ENCODE measurements around the gene KAZALD1.
A peak's percentile ranks its signal among the peaks of the same experiment; 100 is the strongest.

Gene KAZALD1

GRCh38 chr10:101056365-101057151, 5.2 kb upstream of the KAZALD1 start:
- Histone ChIP-seq H2AFZ (ENCODE audit: insufficient read depth, low read length, poor library complexity) (no peak overlapping the region), H3K79me2 (ENCODE audit: control insufficient read depth, insufficient read depth, low read length, poor library complexity) (peaks cover 7% of the 10 kb centered on the region), H3K4ac (ENCODE audit: low read depth, low read length) (no peak overlapping the region), H3K9ac (ENCODE audit: low read length) (no peak overlapping the region), H2BK5ac (ENCODE audit: low read depth, low read length, poor library complexity) (no peak overlapping the region), H2BK120ac (ENCODE audit: insufficient read depth, low read length, poor library complexity) (no peak overlapping the region), H2AK5ac (ENCODE audit: low read length) (no peak overlapping the region), H4K8ac (ENCODE audit: low read depth, low read length) (no peak overlapping the region), H3K4me1 (ENCODE audit: control insufficient read depth in 1 of 2, insufficient read depth in 2 of 2, low read length in 2 of 2) (peaks cover 3 to 5% of the 10 kb centered on the region in 2 experiments), H3K27me3 (ENCODE audit: insufficient read depth, low read length) (no peaks in the 10 kb centered on the region), H2BK12ac (ENCODE audit: low read length) (no peak overlapping the region), H3K14ac (ENCODE audit: low read length) (no peak overlapping the region), H3K36me3 (ENCODE audit: control insufficient read depth in 1 of 2, insufficient read depth in 2 of 2, low read length in 2 of 2) (peaks cover 0 to 3% of the 10 kb centered on the region in 2 experiments), H3K23ac (ENCODE audit: low read length) (no peak overlapping the region), H3K79me1 (ENCODE audit: low read length) (peaks cover 13% of the 10 kb centered on the region), H4K91ac (ENCODE audit: low read depth, low read length) (no peak overlapping the region), H3K27ac (ENCODE audit: low read depth, low read length) (no peak overlapping the region), H3K4me3 (ENCODE audit: low read depth, low read length) (no peak overlapping the region), H3K4me2 (ENCODE audit: low read length) (no peak overlapping the region), H4K12ac (ENCODE audit: low read depth, low read length) (no peak overlapping the region), H3K18ac (ENCODE audit: low read length) (no peak overlapping the region), H3K9me3 (ENCODE audit: insufficient read depth, low read depth, low read length) (peaks cover 3% of the 10 kb centered on the region)
- no peak for DNase-seq
- WGBS (ENCODE audit: extremely low coverage, insufficient coverage, insufficient read length): no CpG with 5 or more reads among the region's 4 CpGs

GRCh38 chr10:101060036-101060950, 1.5 kb upstream of the KAZALD1 start:
- Histone ChIP-seq H3K79me1 (ENCODE audit: low read length) (peaks cover 14% of the 10 kb centered on the region), H2BK12ac (ENCODE audit: low read length) (peak overlapping the region; percentile 97), H3K14ac (ENCODE audit: low read length) (peak overlapping the region; percentile 100), H3K4ac (ENCODE audit: low read depth, low read length) (peak overlapping the region; percentile 99), H3K18ac (ENCODE audit: low read length) (peak overlapping the region; percentile 100), H3K4me3 (ENCODE audit: low read depth, low read length) (peak overlapping the region; percentile 89), H4K8ac (ENCODE audit: low read depth, low read length) (peak overlapping the region; percentile 100), H3K9ac (ENCODE audit: low read length) (peak overlapping the region; percentile 100), H3K9me3 (ENCODE audit: insufficient read depth, low read depth, low read length) (peaks cover 3% of the 10 kb centered on the region), H2BK120ac (ENCODE audit: insufficient read depth, low read length, poor library complexity) (peak overlapping the region; percentile 100), H3K36me3 (ENCODE audit: control insufficient read depth in 1 of 2, insufficient read depth in 2 of 2, low read length in 2 of 2) (peaks cover 0 to 3% of the 10 kb centered on the region in 2 experiments), H2BK5ac (ENCODE audit: low read depth, low read length, poor library complexity) (peak overlapping the region; percentile 100), H4K12ac (ENCODE audit: low read depth, low read length) (peak overlapping the region; percentile 100), H3K4me2 (ENCODE audit: low read length) (peak overlapping the region; percentile 99), H3K27ac (ENCODE audit: low read depth, low read length) (peak overlapping the region; percentile 99), H3K23ac (ENCODE audit: low read length) (no peak overlapping the region), H3K79me2 (ENCODE audit: control insufficient read depth, insufficient read depth, low read length, poor library complexity) (peaks cover 8% of the 10 kb centered on the region), H4K91ac (ENCODE audit: low read depth, low read length) (peak overlapping the region; percentile 100), H2AK5ac (ENCODE audit: low read length) (no peak overlapping the region), H3K27me3 (ENCODE audit: insufficient read depth, low read length) (peaks cover 26% of the 10 kb centered on the region), H2AFZ (ENCODE audit: insufficient read depth, low read length, poor library complexity) (peak overlapping the region; percentile 100), H3K4me1 (ENCODE audit: control insufficient read depth in 1 of 2, insufficient read depth in 2 of 2, low read length in 2 of 2) (peaks cover 22% of the 10 kb centered on the region in 2 experiments)
- no CpG with 5 or more reads among the region's 37 CpGs for WGBS (ENCODE audit: extremely low coverage, insufficient coverage, insufficient read length)
- peak; percentile 97 to 100 for DNase-seq

GRCh38 chr10:101060951-101061623, 702 bp upstream of the KAZALD1 start:
- peak overlapping the region; percentile 100 for H2BK5ac ChIP-seq (ENCODE audit: low read depth, low read length, poor library complexity)
- H2BK120ac ChIP-seq (ENCODE audit: insufficient read depth, low read length, poor library complexity): peak overlapping the region; percentile 100
- no CpG with 5 or more reads among the region's 67 CpGs for WGBS (ENCODE audit: extremely low coverage, insufficient coverage, insufficient read length)
- H2BK12ac ChIP-seq (ENCODE audit: low read length): peak overlapping the region; percentile 97
- peaks cover 3% of the 10 kb centered on the region for H3K9me3 ChIP-seq (ENCODE audit: insufficient read depth, low read depth, low read length)
- H3K4me1 ChIP-seq (ENCODE audit: control insufficient read depth in 1 of 2, insufficient read depth in 2 of 2, low read length in 2 of 2): peaks cover 22 to 23% of the 10 kb centered on the region in 2 experiments
- H3K4me2 ChIP-seq (ENCODE audit: low read length): peak overlapping the region; percentile 99
- H4K91ac ChIP-seq (ENCODE audit: low read depth, low read length): peak overlapping the region; percentile 100
- H3K27me3 ChIP-seq (ENCODE audit: insufficient read depth, low read length): peaks cover 34% of the 10 kb centered on the region
- peak overlapping the region; percentile 99 for H3K27ac ChIP-seq (ENCODE audit: low read depth, low read length)
- H4K12ac ChIP-seq (ENCODE audit: low read depth, low read length): peak overlapping the region; percentile 100
- peak overlapping the region; percentile 89 for H3K4me3 ChIP-seq (ENCODE audit: low read depth, low read length)
- H4K8ac ChIP-seq (ENCODE audit: low read depth, low read length): peak overlapping the region; percentile 100
- peak overlapping the region; percentile 100 for H3K9ac ChIP-seq (ENCODE audit: low read length)
- no peak overlapping the region for H3K23ac ChIP-seq (ENCODE audit: low read length)
- H2AFZ ChIP-seq (ENCODE audit: insufficient read depth, low read length, poor library complexity): peak overlapping the region; percentile 100
- peaks cover 8% of the 10 kb centered on the region for H3K79me2 ChIP-seq (ENCODE audit: control insufficient read depth, insufficient read depth, low read length, poor library complexity)
- peak overlapping the region; percentile 100 for H3K14ac ChIP-seq (ENCODE audit: low read length)
- H3K4ac ChIP-seq (ENCODE audit: low read depth, low read length): peak overlapping the region; percentile 99
- peak overlapping the region; percentile 100 for H3K18ac ChIP-seq (ENCODE audit: low read length)
- H3K79me1 ChIP-seq (ENCODE audit: low read length): peaks cover 14% of the 10 kb centered on the region
- H2AK5ac ChIP-seq (ENCODE audit: low read length): peak overlapping the region; percentile 98
- peak; percentile 86 for DNase-seq
- peaks cover 0 to 3% of the 10 kb centered on the region in 2 experiments for H3K36me3 ChIP-seq (ENCODE audit: control insufficient read depth in 1 of 2, insufficient read depth in 2 of 2, low read length in 2 of 2)
